ENCODE results near the gene BBLN. TPM values are rescaled to one million over a fixed set of nuclear protein-coding genes. Genes with fewer than 3 reads are reported as not detected.

Gene BBLN
- polyA plus RNA-seq, 4 donors: 33.1 to 111 (median 64.6) TPM

GRCh38 chr9:128116104-128117083 is 43.7 kb upstream of the BBLN start:
- peak; percentile 45 to 60 for DNase-seq
- Histone ChIP-seq H3K4me1 (ENCODE audit: control insufficient read depth in 3 of 3, insufficient read depth in 2 of 3, low read depth in 1 of 3, low read length in 2 of 3) (peaks cover 0 to 49% (median 2%) of the 10 kb centered on the region in 3 donors), H3K36me3 (ENCODE audit: control insufficient read depth in 3 of 3, insufficient read depth in 2 of 3, low read depth in 1 of 3, low read length in 3 of 3) (peaks cover 2 to 73% (median 4%) of the 10 kb centered on the region in 3 donors), H3K27me3 (ENCODE audit: control insufficient read depth in 3 of 3, insufficient read depth in 3 of 3, low read length in 3 of 3) (no peaks in the 10 kb centered on the region), H3K4me3 (ENCODE audit: low read depth in 1 of 3, low read length in 3 of 3) (no peak overlapping the region), H3K9me3 (ENCODE audit: control insufficient read depth in 2 of 2, insufficient read depth in 1 of 2, low read depth in 1 of 2, low read length in 1 of 2) (peaks cover 0 to 8% of the 10 kb centered on the region in 2 donors), H3K27ac (ENCODE audit: low read depth in 1 of 3, low read length in 2 of 3) (peak overlapping the region; percentile 83 to 98 (median 89))
- FAIRE-seq: no peak
- 73 to 83% (median 76%) methylated on average over 16 of the region's 16 CpGs for WGBS, 3 donors

- H3K9me3 ChIP-seq (ENCODE audit: control insufficient read depth in 2 of 2, insufficient read depth in 1 of 2, low read depth in 1 of 2, low read length in 1 of 2): peaks cover 0 to 8% of the 10 kb centered on the region in 2 donors
- H3K27ac ChIP-seq (ENCODE audit: low read depth in 1 of 3, low read length in 2 of 3): peak overlapping the region in 1 of 3 donors; percentile 35
- DNase-seq: peak; percentile 88 to 95
- H3K36me3 ChIP-seq (ENCODE audit: control insufficient read depth in 3 of 3, insufficient read depth in 2 of 3, low read depth in 1 of 3, low read length in 3 of 3): peaks cover 6 to 78% (median 9%) of the 10 kb centered on the region in 3 donors
- peaks cover 0 to 45% (median 2%) of the 10 kb centered on the region in 3 donors for H3K4me1 ChIP-seq (ENCODE audit: control insufficient read depth in 3 of 3, insufficient read depth in 2 of 3, low read depth in 1 of 3, low read length in 2 of 3)
- FAIRE-seq: no peak
- 14 to 20% (median 16%) methylated on average over 26 to 27 of the region's 27 CpGs for WGBS, 3 donors
- H3K4me3 ChIP-seq (ENCODE audit: low read depth in 1 of 3, low read length in 3 of 3): peak overlapping the region in 1 of 3 donors; percentile 11
- H3K27me3 ChIP-seq (ENCODE audit: control insufficient read depth in 3 of 3, insufficient read depth in 3 of 3, low read length in 3 of 3): no peaks in the 10 kb centered on the region
Measured at GRCh38 chr9:128117613-128118471, 42.2 kb upstream of the BBLN start.

- no peak overlapping the region for H3K4me3 ChIP-seq (ENCODE audit: low read depth in 1 of 3, low read length in 3 of 3)
- no peaks in the 10 kb centered on the region for H3K27me3 ChIP-seq (ENCODE audit: control insufficient read depth in 3 of 3, insufficient read depth in 3 of 3, low read length in 3 of 3)
- FAIRE-seq (no peak), DNase-seq (no peak)
- peaks cover 0 to 4% of the 10 kb centered on the region in 2 donors for H3K9me3 ChIP-seq (ENCODE audit: control insufficient read depth in 2 of 2, insufficient read depth in 1 of 2, low read depth in 1 of 2, low read length in 1 of 2)
- peaks cover 7 to 78% (median 9%) of the 10 kb centered on the region in 3 donors for H3K36me3 ChIP-seq (ENCODE audit: control insufficient read depth in 3 of 3, insufficient read depth in 2 of 3, low read depth in 1 of 3, low read length in 3 of 3)
- peaks cover 0 to 40% (median 2%) of the 10 kb centered on the region in 3 donors for H3K4me1 ChIP-seq (ENCODE audit: control insufficient read depth in 3 of 3, insufficient read depth in 2 of 3, low read depth in 1 of 3, low read length in 2 of 3)
- no peak overlapping the region for H3K27ac ChIP-seq (ENCODE audit: low read depth in 1 of 3, low read length in 2 of 3)
- 56 to 63% (median 59%) methylated on average over 3 of the region's 3 CpGs for WGBS, 3 donors
Measured at GRCh38 chr9:128118472-128118857, 41.6 kb upstream of the BBLN start.

DNA sequence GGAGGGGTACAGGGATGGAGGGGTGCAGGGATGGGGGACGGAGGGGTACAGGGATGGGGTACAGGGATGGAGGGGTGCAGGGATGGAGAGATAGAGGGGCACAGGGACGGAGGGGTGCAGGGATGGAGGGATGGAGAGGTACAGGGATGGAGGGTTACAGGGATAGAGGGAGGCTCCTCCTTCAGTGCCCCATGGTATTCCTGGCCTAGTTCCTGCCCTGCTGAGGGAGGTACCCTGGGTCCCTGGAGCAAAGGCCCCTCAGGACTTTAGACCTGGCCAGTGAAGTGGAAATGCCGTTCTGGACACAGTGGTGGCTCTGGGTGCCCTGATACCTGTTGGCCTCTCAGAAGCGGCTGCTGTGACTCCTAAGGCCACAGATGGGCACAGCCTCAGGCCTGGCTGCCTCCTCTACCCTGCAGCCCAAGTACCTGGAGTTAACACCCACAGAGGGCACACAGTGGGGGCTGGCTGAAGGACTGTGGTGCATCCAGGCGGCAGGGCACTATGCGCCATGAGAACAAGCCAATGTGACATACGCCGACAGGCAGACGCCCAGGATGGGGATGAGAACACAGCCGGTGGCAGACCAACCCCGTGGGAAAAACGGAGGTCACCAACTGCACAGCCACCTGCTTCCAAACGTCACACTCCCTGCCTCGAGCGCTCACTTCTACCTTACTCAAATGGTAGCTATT is 40.9 kb upstream of the BBLN start:
- WGBS, 3 donors: 69 to 81% (median 74%) methylated on average over 14 to 15 of the region's 15 CpGs
- Histone ChIP-seq H3K4me3 (ENCODE audit: low read depth in 1 of 3, low read length in 3 of 3) (no peak overlapping the region), H3K4me1 (ENCODE audit: control insufficient read depth in 3 of 3, insufficient read depth in 2 of 3, low read depth in 1 of 3, low read length in 2 of 3) (peaks cover 0 to 34% (median 2%) of the 10 kb centered on the region in 3 donors), H3K27ac (ENCODE audit: low read depth in 1 of 3, low read length in 2 of 3) (no peak overlapping the region), H3K36me3 (ENCODE audit: control insufficient read depth in 3 of 3, insufficient read depth in 2 of 3, low read depth in 1 of 3, low read length in 3 of 3) (peaks cover 7 to 79% (median 9%) of the 10 kb centered on the region in 3 donors), H3K9me3 (ENCODE audit: control insufficient read depth in 2 of 2, insufficient read depth in 1 of 2, low read depth in 1 of 2, low read length in 1 of 2) (no peaks in the 10 kb centered on the region), H3K27me3 (ENCODE audit: control insufficient read depth in 3 of 3, insufficient read depth in 3 of 3, low read length in 3 of 3) (no peaks in the 10 kb centered on the region)
- DNase-seq (no peak), FAIRE-seq (no peak)

GRCh38 chr9:128120061-128120740 is 39.9 kb upstream of the BBLN start:
- Histone ChIP-seq H3K36me3 (ENCODE audit: control insufficient read depth in 3 of 3, insufficient read depth in 2 of 3, low read depth in 1 of 3, low read length in 3 of 3) (peaks cover 7 to 80% (median 9%) of the 10 kb centered on the region in 3 donors), H3K9me3 (ENCODE audit: control insufficient read depth in 2 of 2, insufficient read depth in 1 of 2, low read depth in 1 of 2, low read length in 1 of 2) (no peaks in the 10 kb centered on the region), H3K4me3 (ENCODE audit: low read depth in 1 of 3, low read length in 3 of 3) (no peak overlapping the region), H3K27ac (ENCODE audit: low read depth in 1 of 3, low read length in 2 of 3) (no peak overlapping the region), H3K4me1 (ENCODE audit: control insufficient read depth in 3 of 3, insufficient read depth in 2 of 3, low read depth in 1 of 3, low read length in 2 of 3) (peaks cover under 1 to 24% (median 2%) of the 10 kb centered on the region in 3 donors), H3K27me3 (ENCODE audit: control insufficient read depth in 3 of 3, insufficient read depth in 3 of 3, low read length in 3 of 3) (no peaks in the 10 kb centered on the region)
- FAIRE-seq (no peak), DNase-seq (no peak)
- 83 to 88% (median 85%) methylated on average over 20 of the region's 20 CpGs for WGBS, 3 donors

DNA sequence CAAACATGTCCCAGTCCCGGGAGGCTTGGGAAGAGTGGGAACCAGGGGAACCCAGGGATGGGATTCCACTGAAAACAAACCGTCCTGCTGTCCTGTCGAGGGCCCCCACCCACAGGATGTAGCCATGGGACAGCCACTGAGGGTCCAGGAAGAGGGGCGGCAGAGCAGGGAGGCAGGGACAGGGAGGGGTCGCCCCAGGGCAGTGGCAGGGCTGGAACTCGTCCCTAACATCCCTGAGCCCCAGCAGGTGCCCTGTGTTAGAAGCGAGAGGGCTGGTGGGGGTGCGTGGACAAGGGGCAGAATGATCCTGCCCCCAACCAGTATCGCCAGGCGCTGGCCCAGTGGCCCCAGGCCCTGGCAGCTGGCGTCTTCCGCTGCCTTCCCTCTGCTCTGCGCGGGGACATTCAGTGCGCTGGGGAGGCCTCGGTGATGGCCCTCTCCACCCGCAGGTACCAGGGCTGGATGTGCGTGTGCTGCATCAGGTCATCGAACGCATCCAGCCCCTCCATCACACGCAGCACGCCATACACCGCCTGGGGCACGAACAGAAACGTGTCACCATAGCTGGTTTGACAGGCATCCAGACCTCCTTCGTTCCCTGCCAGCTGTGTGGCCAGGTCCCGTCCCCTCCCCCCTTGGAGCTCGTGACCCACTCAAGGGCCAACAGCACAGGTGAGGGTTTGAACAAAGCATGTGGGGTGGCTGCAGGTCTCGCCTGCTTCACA is 39.2 kb upstream of the BBLN start:
- H3K27ac ChIP-seq (ENCODE audit: low read depth in 1 of 3, low read length in 2 of 3): no peak overlapping the region
- peaks cover 7 to 81% (median 9%) of the 10 kb centered on the region in 3 donors for H3K36me3 ChIP-seq (ENCODE audit: control insufficient read depth in 3 of 3, insufficient read depth in 2 of 3, low read depth in 1 of 3, low read length in 3 of 3)
- no peaks in the 10 kb centered on the region for H3K9me3 ChIP-seq (ENCODE audit: control insufficient read depth in 2 of 2, insufficient read depth in 1 of 2, low read depth in 1 of 2, low read length in 1 of 2)
- H3K27me3 ChIP-seq (ENCODE audit: control insufficient read depth in 3 of 3, insufficient read depth in 3 of 3, low read length in 3 of 3): no peaks in the 10 kb centered on the region
- H3K4me1 ChIP-seq (ENCODE audit: control insufficient read depth in 3 of 3, insufficient read depth in 2 of 3, low read depth in 1 of 3, low read length in 2 of 3): peaks cover under 1 to 21% (median 4%) of the 10 kb centered on the region in 3 donors
- FAIRE-seq (no peak), DNase-seq (no peak)
- WGBS, 3 donors: 85 to 89% (median 88%) methylated on average over 26 to 29 of the region's 29 CpGs
- no peak overlapping the region for H3K4me3 ChIP-seq (ENCODE audit: low read depth in 1 of 3, low read length in 3 of 3)

GRCh38 chr9:128121466-128121810 is 38.6 kb upstream of the BBLN start:
- FAIRE-seq (no peak), DNase-seq (no peak)
- peaks cover 0 to 21% (median 4%) of the 10 kb centered on the region in 3 donors for H3K4me1 ChIP-seq (ENCODE audit: control insufficient read depth in 3 of 3, insufficient read depth in 2 of 3, low read depth in 1 of 3, low read length in 2 of 3)

More at GRCh38 chr9:128121466-128121810, 38.6 kb upstream of the BBLN start:
- WGBS, 3 donors: 93 to 97% (median 97%) methylated on average over 5 of the region's 5 CpGs
- Histone ChIP-seq H3K9me3 (ENCODE audit: control insufficient read depth in 2 of 2, insufficient read depth in 1 of 2, low read depth in 1 of 2, low read length in 1 of 2) (no peaks in the 10 kb centered on the region), H3K27me3 (ENCODE audit: control insufficient read depth in 3 of 3, insufficient read depth in 3 of 3, low read length in 3 of 3) (no peaks in the 10 kb centered on the region), H3K36me3 (ENCODE audit: control insufficient read depth in 3 of 3, insufficient read depth in 2 of 3, low read depth in 1 of 3, low read length in 3 of 3) (peaks cover 7 to 79% (median 9%) of the 10 kb centered on the region in 3 donors), H3K27ac (ENCODE audit: low read depth in 1 of 3, low read length in 2 of 3) (no peak overlapping the region), H3K4me3 (ENCODE audit: low read depth in 1 of 3, low read length in 3 of 3) (no peak overlapping the region)
